AG04450 (cell line): ENCODE results near the gene TEX29. TPM values are rescaled to one million over a fixed set of nuclear protein-coding genes. Genes with fewer than 3 reads are reported as not detected.

ENCODE experiments used
- CTCF ChIA-PET: fragments of 300-600, 350-600 bp; formaldehyde crosslinking; extraction: SDS; loops from one replicate; lab custom pipeline; 2022; ENCODE audit warnings: antibody characterized with exemption, inconsistent platforms; lab: Charles Lee
- POLR2A ChIA-PET: fragments of 350-600 bp; formaldehyde crosslinking; extraction: SDS; loops from one replicate; lab custom pipeline; 2021; ENCODE audit warnings: antibody characterized with exemption, inconsistent platforms; lab: Yijun Ruan, JAX
- DNase-seq: peaks from one replicate; pipeline ENCODE4 v3.0.0-alpha.2; 2011; ENCODE audit warnings: low read depth, low spot score
- H3K27ac ChIP-seq: one replicate; pipeline ENCODE4 v1.5.1; 2012; ENCODE audit warnings: low read depth, low read length, control low read depth
- H3K27me3 ChIP-seq: one replicate; pipeline ENCODE4 v1.6.0; 2012; ENCODE audit warnings: low read length; ENCODE audit not compliant: control insufficient read depth, insufficient read depth
- H3K4me3 ChIP-seq: 2 replicates; pipeline ENCODE4 v1.5.1; 2011; ENCODE audit warnings: mild to moderate bottlenecking, low read depth, low read length, control low read depth
- H3K9me3 ChIP-seq: 2 replicates; pipeline ENCODE4 v1.5.1; 2012; ENCODE audit warnings: low read length; ENCODE audit not compliant: control insufficient read depth, insufficient read depth
- CTCF ChIP-seq: IDR thresholded peaks from 2 replicates; pipeline ENCODE4 v1.5.1; 2011; ENCODE audit warnings: low read depth, low read length, control low read depth, inconsistent platforms
- polyA plus RNA-seq: library from polyadenylated mRNA; depleted of rRNA; stranded (reverse); fragments of >200 nt; gene quantifications from 2 replicates; pipeline ENCODE4 v1.2.3, GENCODE V29; 2011

Gene TEX29
- polyA plus RNA-seq, 1 experiment = 6.1 TPM

GRCh38 chr13:111326981-111327642 lies 6.7 kb downstream of the TEX29 start:
- no peak for DNase-seq
- Histone ChIP-seq H3K9me3 (peaks cover 15% of the 10 kb centered on the region; the same call in 1 of the 2 replicates), H3K27me3 (peaks cover 5% of the 10 kb centered on the region), H3K27ac (no peak overlapping the region), H3K4me3 (no peak overlapping the region)
- ChIA-PET POLR2A (no interaction called here), CTCF (no interaction called here)
- TF ChIP-seq CTCF = no peak

GRCh38 chr13:111327730-111328573 lies 7.5 kb downstream of the TEX29 start:
- no peak overlapping the region for H3K27ac ChIP-seq
- peaks cover 5% of the 10 kb centered on the region for H3K27me3 ChIP-seq
- no peak for DNase-seq
- H3K4me3 ChIP-seq = no peak overlapping the region
- ChIA-PET POLR2A (no interaction called here), CTCF (no interaction called here)
- H3K9me3 ChIP-seq = peaks cover 15% of the 10 kb centered on the region; the same call in 1 of the 2 replicates
- TF ChIP-seq CTCF = no peak

- CTCF ChIA-PET = no interaction called here
- Histone ChIP-seq H3K9me3 (peaks cover 15% of the 10 kb centered on the region; the same call in 1 of the 2 replicates), H3K4me3 (no peak overlapping the region), H3K27me3 (peaks cover 5% of the 10 kb centered on the region), H3K27ac (no peak overlapping the region)
- no peak for TF ChIP-seq CTCF
- POLR2A ChIA-PET = no interaction called here
- no peak for DNase-seq
Observed at GRCh38 chr13:111328574-111329410, 8.3 kb downstream of the TEX29 start.

- Histone ChIP-seq H3K4me3 (no peak overlapping the region), H3K27ac (no peak overlapping the region), H3K27me3 (peaks cover 2% of the 10 kb centered on the region), H3K9me3 (peaks cover 20% of the 10 kb centered on the region)
- CTCF ChIA-PET = no interaction called here
- TF ChIP-seq CTCF = no peak
- POLR2A ChIA-PET = no interaction called here
- no peak for DNase-seq
Observed at GRCh38 chr13:111329641-111330040, 9.2 kb downstream of the TEX29 start.
